HCT116 (cell line): ENCODE results near the gene NXF1. TPM values are rescaled to one million over a fixed set of nuclear protein-coding genes. Genes with fewer than 3 reads are reported as not detected.

Source experiments
- ATAC-seq: fragments of 200-7000 bp; cut with Tn5 transposase; 2 replicates; pipeline ENCODE4 v1.9.1; 2020; ENCODE audit warnings: mild to moderate bottlenecking, moderate library complexity
- BruUV-seq: library from RNA; stranded (reverse); fragments of 400-500 nt; replicated peaks from 2 replicates; lab custom pipeline; 2021; lab: Mats Ljungman, UMichigan
- CTCF ChIA-PET: fragments of 300-600 bp; sonication (Branson Sonifier 250); formaldehyde crosslinking; loops from one replicate; lab custom pipeline; 2021; ENCODE audit warnings: antibody characterized with exemption; lab: Charles Lee
- POLR2A ChIA-PET: fragments of 300-600, 350-600 bp; sonication (Branson Sonifier 250); formaldehyde crosslinking; loops from one replicate; lab custom pipeline; 2021; ENCODE audit warnings: antibody characterized with exemption; lab: Charles Lee
- RAD21 ChIA-PET, 2 experiments: fragments of 300-600 bp; sonication (Branson Sonifier 250); formaldehyde crosslinking; loops; one replicate each; lab custom pipeline; 2023; ENCODE audit warnings: low total read pairs in 2 of 2; ENCODE audit not compliant: uncharacterized antibody in 2 of 2, unreplicated experiment in 2 of 2, low non-redundant PET in 1 of 2; lab: Charles Lee
- DNase-seq: peaks from one replicate; pipeline ENCODE4 v3.0.0-alpha.2; 2010; ENCODE audit warnings: low read depth, low spot score
- H2AFZ ChIP-seq: fragments of 200-600 bp; shearing (Covaris generic), sonication (generic); 2 replicates; pipeline ENCODE4 v1.6.1; 2017; ENCODE audit warnings: low read depth, mixed run types, mixed read lengths, antibody characterized with exemption, low read length; ENCODE audit not compliant: poor library complexity, severe bottlenecking
- H3K27ac ChIP-seq: 2 replicates; pipeline ENCODE4 v1.5.1; 2012; ENCODE audit warnings: low read depth, low read length
- H3K27me3 ChIP-seq: fragments of 200-600 bp; sonication (generic); 2 replicates; pipeline ENCODE4 v1.6.1; 2016; ENCODE audit warnings: mixed run types, low read length, mixed read lengths; ENCODE audit not compliant: insufficient read depth
- H3K36me3 ChIP-seq, 2 experiments: fragments of 200-500 bp in 1 of 2; fragments of 200-600 bp in 1 of 2; sonication (Bioruptor generic) in 1 of 2; sonication (generic) in 1 of 2; 2 replicates each; pipeline versions ENCODE4 v1.5.1 to v1.6.1; 2014 to 2016; ENCODE audit warnings: low read length in 2 of 2, inconsistent platforms in 1 of 2, mixed read lengths in 1 of 2, mixed run types in 1 of 2; ENCODE audit not compliant: insufficient read depth in 2 of 2, control insufficient read depth in 1 of 2
- H3K4me1 ChIP-seq, 2 experiments: fragments of 200-600 bp in 1 of 2; sonication (generic) in 1 of 2; 2 replicates each; pipeline versions ENCODE4 v1.5.1 to v1.6.1; 2012 to 2017; ENCODE audit warnings: low read length in 2 of 2, inconsistent platforms in 1 of 2, mild to moderate bottlenecking in 1 of 2, mixed read lengths in 1 of 2, mixed run types in 1 of 2, moderate library complexity in 1 of 2; ENCODE audit not compliant: insufficient read depth in 2 of 2, control insufficient read depth in 1 of 2
- H3K4me2 ChIP-seq: fragments of 200-600 bp; sonication (generic); 2 replicates; pipeline ENCODE4 v1.6.1; 2017; ENCODE audit warnings: mixed run types, low read length, mixed read lengths
- H3K4me3 ChIP-seq, 2 experiments: fragments of 200-600 bp in 1 of 2; sonication (generic) in 1 of 2; replicated peaks in 1 of 2; 2 replicates each; pipeline ENCODE4 v1.5.1; 2011 to 2016; ENCODE audit warnings: low read length in 2 of 2, control low read depth in 1 of 2, low read depth in 1 of 2, mild to moderate bottlenecking in 1 of 2, mixed read lengths in 1 of 2, mixed run types in 1 of 2
- H3K79me2 ChIP-seq: fragments of 200-600 bp; sonication (generic); 2 replicates; pipeline ENCODE4 v1.6.1; 2017; ENCODE audit warnings: mild to moderate bottlenecking, mixed run types, low read length, moderate library complexity, mixed read lengths; ENCODE audit not compliant: insufficient read depth
- H3K9ac ChIP-seq: fragments of 200-600 bp; sonication (generic); 2 replicates; pipeline ENCODE4 v1.6.1; 2016; ENCODE audit warnings: low read length, mixed read lengths
- H3K9me2 ChIP-seq: fragments of 200-600 bp; sonication (generic), shearing (Covaris generic); 2 replicates; pipeline ENCODE4 v1.6.1; 2017; ENCODE audit warnings: mixed run types, mild to moderate bottlenecking, moderate library complexity; ENCODE audit not compliant: insufficient read depth
- H3K9me3 ChIP-seq, 2 experiments: fragments of 200-500 bp in 1 of 2; fragments of 200-600 bp in 1 of 2; sonication (Bioruptor generic) in 1 of 2; sonication (generic) in 1 of 2; 2 replicates each; pipeline ENCODE4 v1.6.1; 2014 to 2017; ENCODE audit warnings: low read length in 2 of 2, mixed read lengths in 2 of 2, inconsistent platforms in 1 of 2, low read depth in 1 of 2, mild to moderate bottlenecking in 1 of 2, mixed run types in 1 of 2, moderate library complexity in 1 of 2; ENCODE audit not compliant: control insufficient read depth in 1 of 2, insufficient read depth in 1 of 2
- H4K20me1 ChIP-seq: fragments of 200-600 bp; sonication (generic), shearing (Covaris generic); 2 replicates; pipeline ENCODE4 v1.6.1; 2017; ENCODE audit warnings: mixed run types, mild to moderate bottlenecking, moderate library complexity; ENCODE audit not compliant: insufficient read depth
- CBX3 ChIP-seq: IDR thresholded peaks from 2 replicates; pipeline ENCODE4 v1.6.1; 2012; ENCODE audit warnings: low read depth
- CEBPB ChIP-seq: IDR thresholded peaks from 2 replicates; pipeline ENCODE4 v1.6.1; 2012; ENCODE audit warnings: low read depth
- CTCF ChIP-seq, 3 experiments: fragments of 200-600 bp in 1 of 3; sonication (generic) in 1 of 3; IDR thresholded peaks in 2 of 3; conservative IDR thresholded peaks in 1 of 3; 2 replicates each; pipeline ENCODE4 v1.5.1; 2012 to 2017; ENCODE audit warnings: low read depth in 2 of 3, low read length in 2 of 3, antibody characterized with exemption in 1 of 3, borderline replicate concordance in 1 of 3, control low read depth in 1 of 3, mild to moderate bottlenecking in 1 of 3, mixed read lengths in 1 of 3, mixed run types in 1 of 3, moderate library complexity in 1 of 3; ENCODE audit not compliant: insufficient read depth in 1 of 3
- ELF1 ChIP-seq: IDR thresholded peaks from 2 replicates; pipeline ENCODE4 v1.6.1; 2012; ENCODE audit warnings: low read depth, borderline replicate concordance
- EZH2 ChIP-seq: fragments of 200-600 bp; sonication (generic); IDR thresholded peaks from 2 replicates; pipeline ENCODE4 v1.6.1; 2017; ENCODE audit warnings: antibody characterized with exemption, mixed run types
- EZH2phosphoT487 ChIP-seq: fragments of 200-600 bp; IDR thresholded peaks from 2 replicates; pipeline ENCODE4 v1.6.1; 2018; ENCODE audit warnings: antibody characterized with exemption, borderline replicate concordance
- POLR2AphosphoS5 ChIP-seq: IDR thresholded peaks from 2 replicates; pipeline ENCODE4 v1.6.1; 2011; ENCODE audit warnings: mild to moderate bottlenecking, low read depth, low read length, moderate library complexity
- SIN3A ChIP-seq: IDR thresholded peaks from 2 replicates; pipeline ENCODE4 v1.6.1; 2012; ENCODE audit warnings: low read depth
- SRF ChIP-seq: IDR thresholded peaks from 2 replicates; pipeline ENCODE4 v1.6.1; 2012; ENCODE audit warnings: low read depth
- TCF7L2 ChIP-seq: IDR thresholded peaks from 2 replicates; pipeline ENCODE4 v1.7.0; 2011; ENCODE audit warnings: borderline replicate concordance, inconsistent platforms; ENCODE audit not compliant: insufficient read depth, insufficient read length; ENCODE audit errors: extremely low read depth
- YY1 ChIP-seq: IDR thresholded peaks from 2 replicates; pipeline ENCODE4 v1.6.1; 2011; ENCODE audit warnings: low read length, low read depth, moderate library complexity, mild to moderate bottlenecking; ENCODE audit not compliant: insufficient replicate concordance; ENCODE audit errors: extremely low read depth
- ZBTB33 ChIP-seq: IDR thresholded peaks from 2 replicates; pipeline ENCODE4 v1.6.1; 2011; ENCODE audit warnings: mild to moderate bottlenecking, low read length, moderate library complexity; ENCODE audit not compliant: insufficient replicate concordance; ENCODE audit errors: extremely low read depth
- ZFX ChIP-seq: fragments of 450-650 bp; IDR thresholded peaks from 2 replicates; pipeline ENCODE4 v1.6.1; 2017
- ZNF274 ChIP-seq: fragments of 200-500 bp; sonication (Bioruptor generic); IDR thresholded peaks from 2 replicates; pipeline ENCODE4 v1.6.1; 2014; ENCODE audit warnings: mild to moderate bottlenecking, low read depth, low read length, inconsistent platforms
- intact Hi-C: fragments of 100-400 bp; cut with micrococcal nuclease; formaldehyde crosslinking; loops from 2 replicates; pipeline ENCODE4 v1.10.0; 2022
- total RNA-seq: library from RNA; stranded (reverse); gene quantifications from one replicate; pipeline ENCODE4 v1.2.1, GENCODE V29; 2021; ENCODE audit not compliant: unreplicated experiment

The NXF1 gene
- total RNA-seq, 1 experiment from 2014 or later, result 55.5 TPM

GRCh38 chr11:62817129-62817528 lies 11.9 kb upstream of the NXF1 start:
- Histone ChIP-seq H3K27ac (no peak overlapping the region), H3K9ac (no peak overlapping the region), H2AFZ (no peak overlapping the region), H3K4me3 (no peak overlapping the region), H3K27me3 (no peaks in the 10 kb centered on the region), H3K9me3 (no peaks in the 10 kb centered on the region), H4K20me1 (no peaks in the 10 kb centered on the region), H3K4me2 (no peak overlapping the region), H3K36me3 (peaks cover 0 to 15% of the 10 kb centered on the region in 2 experiments; a peak in 3 of 4 replicates), H3K9me2 (no peaks in the 10 kb centered on the region), H3K79me2 (no peaks in the 10 kb centered on the region), H3K4me1 (no peaks in the 10 kb centered on the region)
- RAD21 ChIA-PET, result no interaction called here
- CTCF ChIA-PET, result interaction anchor here (0.8 kb wide), 1 partner anchor 12 kb away, joined by 3 read pairs; no protein-coding TSS in a partner anchor
- POLR2A ChIA-PET, result interaction anchor here (0.6 to 1.8 kb wide), 3 partner anchors 11 to 24 kb away, joined by 3 to 12 read pairs (median 7); partner anchors contain the start of gene STX5
- BruUV-seq, result TSS peak; percentile 23
- no peak for ATAC-seq
- no peak for DNase-seq
- intact Hi-C loops, result no loop called here
- TF ChIP-seq EZH2phosphoT487 (no peak), CBX3 (no peak), POLR2AphosphoS5 (no peak), SIN3A (no peak), EZH2 (no peak), SRF (no peak), TCF7L2 (no peak), YY1 (no peak), CEBPB (no peak), ZNF274 (no peak), ELF1 (no peak), ZFX (no peak), ZBTB33 (no peak), CTCF (IDR thresholded peaks at IDR 0.05 in 2 of 3, conservative IDR thresholded peaks at IDR 0.05 in 1 of 3; ENCODE audit: borderline replicate concordance in 1 of 3, insufficient read depth in 1 of 3, low read depth in 2 of 3, low read length in 2 of 3) (no peak)
